ENCODE results near the gene TMEM145. TPM values are rescaled to one million over a fixed set of nuclear protein-coding genes. Genes with fewer than 3 reads are reported as not detected.

The TMEM145 gene
- total RNA-seq, 1 experiment from 2014 or later, result 1.2 TPM

DNA sequence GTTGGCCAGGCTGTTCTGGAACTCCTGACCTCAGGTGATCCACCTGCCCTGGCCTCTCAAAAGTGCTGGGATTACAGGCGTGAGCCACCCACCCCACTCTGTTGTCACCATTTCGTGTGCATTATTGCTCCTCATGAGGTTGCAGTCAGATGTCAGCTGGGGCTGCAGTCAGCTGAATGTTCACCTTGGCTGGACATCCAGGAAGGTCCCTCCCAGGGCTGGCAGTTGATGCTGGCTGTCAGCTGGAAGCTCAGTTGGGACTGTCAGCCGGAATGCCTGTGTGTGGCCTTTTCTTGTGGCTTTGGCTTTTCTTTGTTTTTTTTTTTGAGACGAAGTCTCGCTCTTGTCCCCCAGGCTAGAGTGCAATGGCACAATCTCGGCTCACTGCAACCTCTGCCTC lies 18.9 kb downstream of the TMEM145 start:
- no peak overlapping the region for H3K4me2 ChIP-seq
- intact Hi-C loops (cut with micrococcal nuclease; ENCODE audit: unreplicated experiment), result no loop called here
- POLR2A ChIA-PET (ENCODE audit: unreplicated experiment), result interaction anchor here (0.6 kb wide), 1 partner anchor 30 kb away, joined by 3 read pairs; the partner anchor contains the start of gene PAFAH1B3

GRCh38 chr19:42333018-42333417 lies 19.9 kb downstream of the TMEM145 start:
- Histone ChIP-seq H3K9me3 (ENCODE audit: insufficient read depth, low read depth) (no peaks in the 10 kb centered on the region), H2AFZ (no peak overlapping the region), H3K9me2 (ENCODE audit: insufficient read depth) (no peaks in the 10 kb centered on the region), H3K4me2 (no peak overlapping the region), H3F3A (ENCODE audit: insufficient read depth, low read depth) (no peaks in the 10 kb centered on the region), H3K79me2 (ENCODE audit: low read depth) (no peaks in the 10 kb centered on the region), H3K36me3 (ENCODE audit: low read depth) (no peaks in the 10 kb centered on the region), H4K20me1 (ENCODE audit: insufficient read depth) (no peaks in the 10 kb centered on the region), H3K4me3 (no peak overlapping the region), H3K4me1 (replicated peaks; ENCODE audit: insufficient read depth) (no peaks in the 10 kb centered on the region), H3K27me3 (ENCODE audit: insufficient read depth, low read depth) (no peaks in the 10 kb centered on the region), H3K27ac (no peak overlapping the region)
- intact Hi-C loops (cut with micrococcal nuclease; ENCODE audit: unreplicated experiment), result no loop called here
- ChIA-PET POLR2A (ENCODE audit: unreplicated experiment) (no interaction called here), CTCF (no interaction called here)
- TF ChIP-seq EZH2 (IDR thresholded peaks at IDR 0.05; ENCODE audit: low read depth) (no peak), CTCF (conservative IDR thresholded peaks at IDR 0.05) (no peak)
- no peak for DNase-seq
- no TSS peak for BruUV-seq (replicated peaks)

More for the DNA sequence above, 18.9 kb downstream of the TMEM145 start:
- Histone ChIP-seq H3K36me3 (ENCODE audit: low read depth) (no peaks in the 10 kb centered on the region), H2AFZ (no peak overlapping the region), H3F3A (ENCODE audit: insufficient read depth, low read depth) (no peaks in the 10 kb centered on the region), H3K27ac (no peak overlapping the region), H3K4me3 (no peak overlapping the region), H4K20me1 (ENCODE audit: insufficient read depth) (no peaks in the 10 kb centered on the region), H3K79me2 (ENCODE audit: low read depth) (peaks cover 6% of the 10 kb centered on the region; the same call in 1 of the 2 replicates), H3K27me3 (ENCODE audit: insufficient read depth, low read depth) (no peaks in the 10 kb centered on the region), H3K9me2 (ENCODE audit: insufficient read depth) (no peaks in the 10 kb centered on the region), H3K9me3 (ENCODE audit: insufficient read depth, low read depth) (no peaks in the 10 kb centered on the region), H3K4me1 (replicated peaks; ENCODE audit: insufficient read depth) (peaks cover under 1% of the 10 kb centered on the region; the same call in 1 of the 2 replicates)
- TF ChIP-seq CTCF (conservative IDR thresholded peaks at IDR 0.05) (no peak), EZH2 (IDR thresholded peaks at IDR 0.05; ENCODE audit: low read depth) (no peak)
- DNase-seq, result no peak
- no TSS peak for BruUV-seq (replicated peaks)
- CTCF ChIA-PET, result interaction anchor here (0.7 kb wide), 2 partner anchors 43 to 223 kb away, joined by 4 to 5 read pairs; no protein-coding TSS in a partner anchor

DNA sequence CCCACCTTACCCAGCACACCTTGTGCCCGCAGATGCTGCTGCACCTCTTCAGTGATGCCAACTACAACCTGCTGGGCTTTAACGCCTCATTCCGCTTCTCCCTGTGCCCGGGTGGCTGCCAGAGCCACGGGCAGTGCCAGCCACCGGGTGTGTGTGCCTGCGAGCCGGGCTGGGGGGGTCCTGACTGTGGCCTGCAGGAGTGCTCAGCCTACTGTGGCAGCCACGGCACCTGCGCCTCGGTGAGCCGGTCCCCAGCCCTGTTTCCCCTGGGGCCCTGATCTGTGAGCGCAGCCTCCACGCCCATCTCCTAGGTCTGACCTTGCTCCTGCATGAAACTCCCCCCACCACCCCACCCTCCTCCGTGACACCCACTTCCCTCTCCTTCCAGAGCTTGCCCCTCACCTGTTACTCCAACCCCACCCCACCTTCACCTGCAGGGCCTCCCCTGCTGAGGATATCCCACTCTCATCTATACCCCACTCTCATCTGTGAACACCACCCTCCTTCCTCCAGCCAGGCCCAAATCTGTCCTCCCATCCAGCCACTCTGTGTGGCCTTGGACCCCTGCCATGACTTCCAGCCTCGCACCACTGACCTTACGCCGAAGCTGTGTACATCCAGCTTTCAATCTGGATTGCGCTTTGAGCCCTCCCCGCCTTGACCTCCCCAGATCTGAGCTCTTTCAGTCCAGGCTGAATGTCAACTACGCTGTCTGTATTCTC lies 21.0 kb downstream of the TMEM145 start:
- intact Hi-C loops (cut with micrococcal nuclease; ENCODE audit: unreplicated experiment), result no loop called here
- TF ChIP-seq EZH2 (IDR thresholded peaks at IDR 0.05; ENCODE audit: low read depth) (no peak), CTCF (conservative IDR thresholded peaks at IDR 0.05) (no peak)
- no peak overlapping the region for H3K4me2 ChIP-seq
- no peaks in the 10 kb centered on the region for H3K4me1 ChIP-seq (replicated peaks; ENCODE audit: insufficient read depth)
- no peaks in the 10 kb centered on the region for H3K9me2 ChIP-seq (ENCODE audit: insufficient read depth)
- no peak for DNase-seq
- ChIA-PET POLR2A (ENCODE audit: unreplicated experiment) (interaction anchor here (0.6 kb wide), 1 partner anchor 26 kb away, joined by 19 read pairs; no protein-coding TSS in a partner anchor), CTCF (no interaction called here)
- no TSS peak for BruUV-seq (replicated peaks)
- H3K36me3 ChIP-seq (ENCODE audit: low read depth), result no peaks in the 10 kb centered on the region
- no peak overlapping the region for H3K4me3 ChIP-seq
- no peaks in the 10 kb centered on the region for H3K79me2 ChIP-seq (ENCODE audit: low read depth)
- no peaks in the 10 kb centered on the region for H3K27me3 ChIP-seq (ENCODE audit: insufficient read depth, low read depth)
- H3K27ac ChIP-seq, result no peak overlapping the region
- H2AFZ ChIP-seq, result no peak overlapping the region
- no peaks in the 10 kb centered on the region for H3K9me3 ChIP-seq (ENCODE audit: insufficient read depth, low read depth)
- H4K20me1 ChIP-seq (ENCODE audit: insufficient read depth), result no peaks in the 10 kb centered on the region
- H3F3A ChIP-seq (ENCODE audit: insufficient read depth, low read depth), result no peaks in the 10 kb centered on the region

Data from PC-9 (cell line).